H1 (cell line): ENCODE results near the gene TCF7L2. TPM values are rescaled to one million over a fixed set of nuclear protein-coding genes. Genes with fewer than 3 reads are reported as not detected.
A peak's percentile ranks its signal among the peaks of the same experiment; 100 is the strongest.

ENCODE experiments used
- CTCF ChIA-PET: fragments of 300-600 bp; sonication (Branson Sonifier 250); formaldehyde crosslinking; loops from one replicate; lab custom pipeline; 2021; ENCODE audit not compliant: partially characterized antibody; lab: Charles Lee
- POLR2A ChIA-PET: fragments of 300-600 bp; sonication (Branson Sonifier 250); formaldehyde crosslinking; loops from one replicate; lab custom pipeline; 2021; ENCODE audit warnings: inconsistent platforms; ENCODE audit not compliant: partially characterized antibody; lab: Charles Lee
- DNase-seq, 2 experiments: peaks; one replicate each; pipeline versions ENCODE4 v3.0.0 to v3.0.0-alpha.2; 2010 to 2022; ENCODE audit warnings: low spot score in 2 of 2, low read depth in 1 of 2, mixed read lengths in 1 of 2
- FAIRE-seq: peaks from 2 replicates; lab custom pipeline; 2011; peaks lifted over from hg19 to GRCh38; lab: Jason Lieb, UNC
- H2AFZ ChIP-seq: 2 replicates; pipeline ENCODE4 v1.8.1; 2012; ENCODE audit warnings: low read length, inconsistent platforms
- H2AK5ac ChIP-seq: 2 replicates; pipeline ENCODE4 v1.6.1; 2013; ENCODE audit warnings: low read depth, low read length
- H2BK120ac ChIP-seq: replicated peaks from 2 replicates; pipeline ENCODE3; 2013; ENCODE audit warnings: low read depth, low read length, inconsistent platforms
- H2BK12ac ChIP-seq: 2 replicates; pipeline ENCODE4 v1.6.1; 2013; ENCODE audit warnings: low read depth, low read length
- H2BK15ac ChIP-seq: 2 replicates; pipeline ENCODE4 v1.6.1; 2013; ENCODE audit warnings: low read length
- H2BK20ac ChIP-seq: 2 replicates; pipeline ENCODE4 v1.6.1; 2013; ENCODE audit warnings: low read length
- H2BK5ac ChIP-seq: 2 replicates; pipeline ENCODE4 v1.6.1; 2013; ENCODE audit warnings: low read depth, low read length
- H3K14ac ChIP-seq: 2 replicates; pipeline ENCODE4 v1.6.1; 2013; ENCODE audit warnings: inconsistent platforms; ENCODE audit not compliant: insufficient read length
- H3K18ac ChIP-seq: 2 replicates; pipeline ENCODE4 v1.6.1; 2013; ENCODE audit warnings: low read length; ENCODE audit errors: extremely low read depth
- H3K23ac ChIP-seq: 2 replicates; pipeline ENCODE4 v1.6.1; 2013; ENCODE audit warnings: inconsistent platforms; ENCODE audit not compliant: insufficient read length
- H3K23me2 ChIP-seq: 2 replicates; pipeline ENCODE4 v1.6.1; 2013; ENCODE audit warnings: low read depth, low read length
- H3K27ac ChIP-seq: 2 replicates; pipeline ENCODE4 v1.6.1; 2011; ENCODE audit warnings: low read depth, low read length, inconsistent platforms
- H3K27me3 ChIP-seq, 4 experiments: replicated peaks in 1 of 4; 1 replicate in 1 of 4; 2 replicates in 3 of 4; pipeline versions ENCODE4 v1.6.1 to v1.8.1; 2011 to 2013; ENCODE audit warnings: low read length in 3 of 4, mild to moderate bottlenecking in 3 of 4, inconsistent platforms in 2 of 4, mixed read lengths in 2 of 4, moderate library complexity in 1 of 4; ENCODE audit not compliant: control insufficient read depth in 3 of 4, insufficient read depth in 3 of 4; ENCODE audit errors: extremely low read depth in 1 of 4
- H3K36me3 ChIP-seq, 4 experiments: 2 replicates each; pipeline versions ENCODE4 v1.6.1 to v1.8.1; 2011 to 2013; ENCODE audit warnings: mild to moderate bottlenecking in 4 of 4, low read length in 3 of 4, moderate library complexity in 2 of 4, control low read depth in 1 of 4, inconsistent platforms in 1 of 4; ENCODE audit not compliant: insufficient read depth in 4 of 4, control insufficient read depth in 2 of 4
- H3K4ac ChIP-seq: replicated peaks from 2 replicates; pipeline ENCODE3; 2013; ENCODE audit warnings: low read length, low read depth, mixed read lengths, inconsistent platforms; ENCODE audit not compliant: insufficient read length
- H3K4me1 ChIP-seq, 4 experiments: replicated peaks in 1 of 4; 1 replicate in 1 of 4; 2 replicates in 3 of 4; pipeline versions ENCODE4 v1.6.1 to v1.8.1; 2011 to 2013; ENCODE audit warnings: low read length in 3 of 4, inconsistent platforms in 2 of 4, mixed read lengths in 1 of 4; ENCODE audit not compliant: insufficient read depth in 4 of 4, control insufficient read depth in 3 of 4
- H3K4me2 ChIP-seq, 2 experiments: 2 replicates each; pipeline versions ENCODE4 v1.6.1 to v1.8.1; 2011 to 2013; ENCODE audit warnings: low read depth in 2 of 2, low read length in 2 of 2, control low read depth in 1 of 2, inconsistent platforms in 1 of 2, mild to moderate bottlenecking in 1 of 2; ENCODE audit not compliant: insufficient read depth in 1 of 2
- H3K4me3 ChIP-seq, 4 experiments: fragments of 200-600, 300-600 bp in 1 of 4; sonication (generic), shearing (Covaris generic), sonication (Bioruptor Twin) in 1 of 4; 2 replicates each; pipeline versions ENCODE4 v1.5.1 to v1.8.1; 2011 to 2016; ENCODE audit warnings: low read length in 4 of 4, low read depth in 3 of 4, control low read depth in 2 of 4, inconsistent platforms in 2 of 4, mild to moderate bottlenecking in 2 of 4, mixed read lengths in 1 of 4, moderate library complexity in 1 of 4; ENCODE audit not compliant: insufficient read depth in 2 of 4; ENCODE audit errors: extremely low read depth in 1 of 4
- H3K56ac ChIP-seq: replicated peaks from 2 replicates; pipeline ENCODE3; 2013; ENCODE audit warnings: low read depth, mild to moderate bottlenecking, mixed read lengths, low read length, inconsistent platforms; ENCODE audit not compliant: insufficient read length
- H3K79me1 ChIP-seq: 2 replicates; pipeline ENCODE4 v1.6.1; 2013; ENCODE audit warnings: low read depth, low read length, control low read depth
- H3K79me2 ChIP-seq, 2 experiments: 2 replicates each; pipeline versions ENCODE4 v1.6.1 to v1.8.1; 2012 to 2013; ENCODE audit warnings: low read length in 2 of 2, mild to moderate bottlenecking in 2 of 2, inconsistent platforms in 1 of 2; ENCODE audit not compliant: insufficient read depth in 2 of 2, control insufficient read depth in 1 of 2
- H3K9ac ChIP-seq, 4 experiments: replicated peaks in 1 of 4; 1 replicate in 1 of 4; 2 replicates in 3 of 4; pipeline versions ENCODE4 v1.6.1 to v1.8.1; 2011 to 2013; ENCODE audit warnings: low read depth in 3 of 4, low read length in 3 of 4, control low read depth in 2 of 4, mild to moderate bottlenecking in 2 of 4, moderate library complexity in 2 of 4, inconsistent platforms in 1 of 4; ENCODE audit errors: extremely low read depth in 1 of 4
- H3K9me3 ChIP-seq, 2 experiments: 2 replicates each; pipeline versions ENCODE4 v1.6.1 to v1.8.1; 2012 to 2013; ENCODE audit warnings: mild to moderate bottlenecking in 2 of 2, moderate library complexity in 2 of 2, control low read depth in 1 of 2, inconsistent platforms in 1 of 2, low read depth in 1 of 2, low read length in 1 of 2, mixed read lengths in 1 of 2; ENCODE audit not compliant: insufficient read depth in 2 of 2
- H4K20me1 ChIP-seq, 2 experiments: replicated peaks in 1 of 2; 2 replicates each; pipeline versions ENCODE3 to v1.8.1; 2011 to 2013; ENCODE audit warnings: inconsistent platforms in 2 of 2, low read length in 2 of 2, mild to moderate bottlenecking in 1 of 2; ENCODE audit not compliant: insufficient read depth in 2 of 2, control insufficient read depth in 1 of 2
- H4K5ac ChIP-seq: 2 replicates; pipeline ENCODE4 v1.6.1; 2013; ENCODE audit warnings: low read length, low read depth, mixed read lengths, inconsistent platforms; ENCODE audit not compliant: insufficient read length
- H4K8ac ChIP-seq: 2 replicates; pipeline ENCODE4 v1.8.0; 2013; ENCODE audit warnings: mild to moderate bottlenecking, moderate library complexity, low read length, inconsistent platforms; ENCODE audit not compliant: insufficient read depth; ENCODE audit errors: extremely low read depth
- H4K91ac ChIP-seq: replicated peaks from 2 replicates; pipeline ENCODE3; 2013; ENCODE audit warnings: low read length, mixed read lengths, inconsistent platforms; ENCODE audit not compliant: insufficient read length
- WGBS, 2 experiments: shearing (Covaris generic) in 1 of 2; methylation state at CpG; one replicate each; pipeline versions ENCODE4 v1.1.6 to v1.1.7; 2013 to 2015; ENCODE audit warnings: low lambda C conversion rate in 2 of 2, mixed read lengths in 2 of 2, inconsistent platforms in 1 of 2, low coverage in 1 of 2, missing lambda C conversion rate in 1 of 2; ENCODE audit not compliant: insufficient replicate concordance in 2 of 2, insufficient coverage in 1 of 2, insufficient read length in 1 of 2; ENCODE audit errors: extremely low coverage in 1 of 2, missing lambda C conversion rate in 1 of 2; 5-methylcytosine and 5-hydroxymethylcytosine counted together
- polyA plus RNA-seq, 7 experiments: library from polyadenylated mRNA; depleted of rRNA in 3 of 7; stranded (reverse) in 5 of 7; unstranded in 2 of 7; fragments of >200 nt in 5 of 7; fragments of 200-250 nt in 2 of 7; gene quantifications; 1 replicate in 5 of 7; 2 replicates in 1 of 7; 4 replicates in 1 of 7; pipeline versions ENCODE4 v1.2.1 to v1.2.3, GENCODE V29; 2011 to 2013; ENCODE audit warnings: missing spikeins in 2 of 7, mixed read lengths in 2 of 7
- total RNA-seq: library from RNA; stranded (reverse); fragmentation: NEBNext Ultra II Directional; extraction: Animal tissue kit (Norgen Biotek cat#: 25700); gene quantifications from 2 replicates; pipeline ENCODE4 v1.2.1, GENCODE V29; 2021

TCF7L2 gene
- total and polyA plus RNA-seq, 2 of the 8 experiments (the other 6 are each of a cell fraction or from before 2014, with no cell fraction given), result 33.9 to 67.3 TPM

DNA sequence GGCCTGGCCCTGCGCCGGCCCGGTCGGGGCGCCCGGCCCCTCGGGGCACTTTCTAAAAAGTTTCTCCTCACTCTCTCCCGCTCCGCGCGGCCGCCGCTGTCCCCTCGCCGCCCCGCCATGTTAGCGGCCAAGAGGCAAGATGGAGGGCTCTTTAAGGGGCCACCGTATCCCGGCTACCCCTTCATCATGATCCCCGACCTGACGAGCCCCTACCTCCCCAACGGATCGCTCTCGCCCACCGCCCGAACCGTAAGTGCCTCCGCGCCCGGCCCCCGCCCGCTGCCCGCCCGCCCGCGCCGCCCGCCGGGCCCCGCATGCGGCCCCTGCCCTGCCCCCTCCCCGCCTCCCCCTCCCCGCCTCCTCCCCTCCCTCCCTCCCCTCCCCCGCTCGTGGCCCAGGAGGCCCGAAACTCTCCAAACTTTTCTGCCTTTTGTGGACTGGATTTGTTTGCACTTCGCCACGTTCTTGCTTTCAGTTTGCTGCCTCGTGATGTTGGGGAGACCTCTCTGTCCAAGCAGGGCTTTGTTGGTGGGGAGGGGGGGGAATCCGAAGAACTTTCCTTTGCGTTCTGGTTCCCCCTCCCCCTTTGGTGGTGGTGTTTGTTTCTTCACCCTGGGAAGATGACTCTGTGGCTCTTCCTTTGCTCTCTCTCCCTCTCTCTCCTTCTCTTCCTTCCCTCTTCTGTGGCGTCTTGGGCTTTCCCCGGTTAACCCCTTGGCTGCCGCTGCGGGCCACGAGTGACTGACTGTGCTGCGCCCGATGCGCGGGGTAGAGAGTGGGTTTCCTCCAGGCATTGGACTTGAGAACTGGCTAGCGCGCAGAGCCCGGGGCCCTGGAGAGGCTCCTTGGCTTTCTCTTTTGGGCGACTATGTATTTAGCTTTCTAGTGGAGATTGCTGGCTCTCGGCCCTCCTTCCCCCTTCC is 1.6 kb downstream of the TCF7L2 start:
- peak overlapping the region; percentile 85 to 94 (median 89) for H3K4me3 ChIP-seq
- peak overlapping the region; percentile 91 for H3K27ac ChIP-seq
- H2BK12ac ChIP-seq, result peak overlapping the region; percentile 88
- peak overlapping the region; percentile 79 for H2BK120ac ChIP-seq
- H4K5ac ChIP-seq, result peak overlapping the region; percentile 99
- H2AFZ ChIP-seq, result no peak overlapping the region
- DNase-seq (peak in 1 of 2 experiments; percentile 76), FAIRE-seq (no peak)
- H3K4me2 ChIP-seq, result peak overlapping the region; percentile 75 to 78
- H3K79me1 ChIP-seq, result no peaks in the 10 kb centered on the region
- peaks cover 0 to 29% (median 0%) of the 10 kb centered on the region in 4 experiments; a peak in 1 of 8 replicates for H3K36me3 ChIP-seq
- peaks cover 15 to 63% of the 10 kb centered on the region in 2 experiments; a peak in 3 of 4 replicates for H3K79me2 ChIP-seq
- H2AK5ac ChIP-seq, result 0 out of 2 replicates have a peak overlapping the region, but pooled peaks have one; percentile 16
- no peaks in the 10 kb centered on the region for H4K20me1 ChIP-seq
- peaks cover 10% of the 10 kb centered on the region for H3K23me2 ChIP-seq
- ChIA-PET CTCF (interaction anchor here (1.1 kb wide), 1 partner anchor 388 kb away, joined by 3 read pairs; no protein-coding TSS in a partner anchor), POLR2A (interaction anchor here (1.0 to 2.7 kb wide), 6 partner anchors 10 to 111 kb away, joined by 3 to 8 read pairs (median 4); no protein-coding TSS in a partner anchor)
- peak overlapping the region; percentile 53; the same call in 1 of the 2 replicates for H4K8ac ChIP-seq
- peak overlapping the region; percentile 90 for H3K18ac ChIP-seq
- H2BK5ac ChIP-seq, result peak overlapping the region; percentile 98
- no peak overlapping the region for H3K14ac ChIP-seq
- WGBS, 2 experiments, result 0% methylated on average over 18 of the region's 65 CpGs; no CpG with 5 or more reads in 1 of the 2 experiments
- H3K4ac ChIP-seq, result peak overlapping the region; percentile 99
- peak overlapping the region; percentile 96 for H4K91ac ChIP-seq
- H3K9me3 ChIP-seq, result no peaks in the 10 kb centered on the region
- H3K27me3 ChIP-seq, result no peaks in the 10 kb centered on the region
- no peak overlapping the region; the same call in 1 of the 2 replicates for H2BK20ac ChIP-seq
- H2BK15ac ChIP-seq, result no peak overlapping the region
- H3K9ac ChIP-seq, result peak overlapping the region; percentile 76 to 88 (median 78)
- peaks cover 9 to 13% (median 12%) of the 10 kb centered on the region in 4 experiments; a peak in 6 of 7 replicates for H3K4me1 ChIP-seq
- peak overlapping the region; percentile 79 for H3K56ac ChIP-seq
- H3K23ac ChIP-seq, result no peak overlapping the region
